Measurements from ENCODE around the gene P3H4. TPM values are rescaled to one million over a fixed set of nuclear protein-coding genes. Genes with fewer than 3 reads are reported as not detected.

The P3H4 gene
- total and polyA plus RNA-seq, 2 of the 4 experiments (the other 2 are of a cell fraction): 21.5 to 66.7 TPM

GRCh38 chr17:41794540-41794975 lies 17.2 kb downstream of the P3H4 start:
- H2BK20ac ChIP-seq (ENCODE audit: low read depth, low read length): peak overlapping the region; percentile 68; the same call in 1 of the 2 replicates
- peaks cover 13% of the 10 kb centered on the region for H3K9me1 ChIP-seq (ENCODE audit: insufficient read depth, low read length)
- ATAC-seq (ENCODE audit: low read depth) (no peak), DNase-seq (no peak)
- TF ChIP-seq RAD21 (IDR thresholded peaks at IDR 0.05; ENCODE audit: low read length) (no peak), CHD1 (IDR thresholded peaks at IDR 0.05; ENCODE audit: low read depth, low read length) (no peak), MXI1 (IDR thresholded peaks at IDR 0.05; ENCODE audit: borderline replicate concordance, low read depth, low read length) (no peak), ELK1 (IDR thresholded peaks at IDR 0.05; ENCODE audit: borderline replicate concordance, low read depth, low read length) (no peak), BHLHE40 (IDR thresholded peaks at IDR 0.05; ENCODE audit: low read depth, low read length) (no peak), FOS (IDR thresholded peaks at IDR 0.05; ENCODE audit: low read depth, low read length) (no peak), RFX5 (IDR thresholded peaks at IDR 0.05; ENCODE audit: low read depth, low read length) (no peak), POLR2A (IDR thresholded peaks at IDR 0.05; ENCODE audit: low read depth, low read length) (no peak), USF2 (IDR thresholded peaks at IDR 0.05; ENCODE audit: low read depth, low read length) (no peak), CTCF (conservative IDR thresholded peaks at IDR 0.05; ENCODE audit: low read depth, low read length) (no peak), RCOR1 (IDR thresholded peaks at IDR 0.05; ENCODE audit: insufficient replicate concordance, low read length) (no peak), MAFK (IDR thresholded peaks at IDR 0.05; ENCODE audit: low read depth, low read length) (no peak), SMC3 (IDR thresholded peaks at IDR 0.05; ENCODE audit: low read depth, low read length) (no peak), NFE2L2 (IDR thresholded peaks at IDR 0.05; ENCODE audit: low read depth, low read length) (no peak), CEBPB (IDR thresholded peaks at IDR 0.05; ENCODE audit: low read depth, low read length) (no peak), MAZ (IDR thresholded peaks at IDR 0.05; ENCODE audit: borderline replicate concordance, low read depth, low read length) (no peak)
- no peak overlapping the region for H3K56ac ChIP-seq (ENCODE audit: extremely low read depth, insufficient read depth, low read length)
- peak overlapping the region; percentile 24; the same call in 1 of the 2 replicates for H4K91ac ChIP-seq (ENCODE audit: insufficient read depth, low read depth, low read length)
- H2BK5ac ChIP-seq (ENCODE audit: low read depth, low read length, poor library complexity, severe bottlenecking): no peak overlapping the region
- dilution Hi-C loops (cut with HindIII; ENCODE audit: low sequenced_read_pairs, unreplicated experiment): no loop called here
- H2BK120ac ChIP-seq (ENCODE audit: low read depth, low read length): peak overlapping the region; percentile 63; the same call in 1 of the 2 replicates
- in situ Hi-C loops (cut with MboI; ENCODE audit: low sequenced_read_pairs): no loop called here
- H3K9ac ChIP-seq (ENCODE audit: low read depth, low read length): no peak overlapping the region
- H3K4ac ChIP-seq (ENCODE audit: low read depth, low read length): peak overlapping the region; percentile 10
- no peaks in the 10 kb centered on the region for H3K27me3 ChIP-seq (ENCODE audit: control insufficient read depth, insufficient read depth, low read length)
- peak overlapping the region; percentile 58 for H2AK9ac ChIP-seq (replicated peaks; ENCODE audit: low read depth, low read length, poor library complexity)
- H3K14ac ChIP-seq (replicated peaks; ENCODE audit: low read depth, low read length): peak overlapping the region; percentile 33
- WGBS, 2 experiments (ENCODE audit: extremely low coverage in 2 of 2, insufficient read length in 1 of 2): 80% methylated on average over 2 of the region's 5 CpGs; no CpG with 5 or more reads in 1 of the 2 experiments
- H2AFZ ChIP-seq (replicated peaks; ENCODE audit: low read length, poor library complexity): no peak overlapping the region
- H3K23ac ChIP-seq (ENCODE audit: low read depth, low read length): no peak overlapping the region
- ChIA-PET CTCF (no interaction called here), POLR2A (ENCODE audit: unreplicated experiment) (interaction anchor here (0.5 to 0.8 kb wide), 2 partner anchors 8 to 123 kb away, joined by 3 to 5 read pairs; no protein-coding TSS in a partner anchor)
- no peaks in the 10 kb centered on the region for H3K9me3 ChIP-seq (ENCODE audit: control insufficient read depth, insufficient read depth, low read length)
- H3K18ac ChIP-seq (ENCODE audit: low read depth, low read length): peak overlapping the region; percentile 13
- H3K36me3 ChIP-seq (ENCODE audit: control insufficient read depth, insufficient read depth, low read length): no peaks in the 10 kb centered on the region
- intact Hi-C loops (cut with micrococcal nuclease): no loop called here
- H3K4me2 ChIP-seq (ENCODE audit: low read depth, low read length): no peak overlapping the region
- no peak overlapping the region for H4K5ac ChIP-seq (ENCODE audit: low read depth, low read length)
- peak overlapping the region; percentile 51; the same call in 1 of the 3 replicates for H2BK15ac ChIP-seq (ENCODE audit: low read depth, low read length)
- H3K27ac ChIP-seq (ENCODE audit: insufficient read depth, low read length): peak overlapping the region; percentile 52; the same call in 1 of the 2 replicates
- H3K79me1 ChIP-seq (ENCODE audit: low read depth in 1 of 2, low read length in 2 of 2): no peaks in the 10 kb centered on the region
- H3K4me1 ChIP-seq (ENCODE audit: control insufficient read depth, insufficient read depth, low read length): peaks cover 23% of the 10 kb centered on the region
- peak overlapping the region in 1 of 2 experiments; percentile 45; a peak in 2 of 4 replicates for H4K8ac ChIP-seq (ENCODE audit: low read depth in 2 of 2, low read length in 2 of 2)
- no TSS peak for BruUV-seq (replicated peaks)
- peak overlapping the region; percentile 86; the same call in 1 of the 2 replicates for H2AK5ac ChIP-seq (ENCODE audit: low read depth, low read length)
- H3K4me3 ChIP-seq (ENCODE audit: insufficient read depth, low read depth, low read length): no peak overlapping the region
- H4K20me1 ChIP-seq (ENCODE audit: insufficient read depth, low read length): no peaks in the 10 kb centered on the region

Measured in IMR-90 (cell line).